ENCODE results near the gene PPP2R5B.

The PPP2R5B gene

GRCh38 chr11:64884019-64884418 is 40.5 kb upstream of the PPP2R5B start:
- no peak for DNase-seq (ENCODE audit: insufficient read length, low spot score)
- TF ChIP-seq, protein P1, sequence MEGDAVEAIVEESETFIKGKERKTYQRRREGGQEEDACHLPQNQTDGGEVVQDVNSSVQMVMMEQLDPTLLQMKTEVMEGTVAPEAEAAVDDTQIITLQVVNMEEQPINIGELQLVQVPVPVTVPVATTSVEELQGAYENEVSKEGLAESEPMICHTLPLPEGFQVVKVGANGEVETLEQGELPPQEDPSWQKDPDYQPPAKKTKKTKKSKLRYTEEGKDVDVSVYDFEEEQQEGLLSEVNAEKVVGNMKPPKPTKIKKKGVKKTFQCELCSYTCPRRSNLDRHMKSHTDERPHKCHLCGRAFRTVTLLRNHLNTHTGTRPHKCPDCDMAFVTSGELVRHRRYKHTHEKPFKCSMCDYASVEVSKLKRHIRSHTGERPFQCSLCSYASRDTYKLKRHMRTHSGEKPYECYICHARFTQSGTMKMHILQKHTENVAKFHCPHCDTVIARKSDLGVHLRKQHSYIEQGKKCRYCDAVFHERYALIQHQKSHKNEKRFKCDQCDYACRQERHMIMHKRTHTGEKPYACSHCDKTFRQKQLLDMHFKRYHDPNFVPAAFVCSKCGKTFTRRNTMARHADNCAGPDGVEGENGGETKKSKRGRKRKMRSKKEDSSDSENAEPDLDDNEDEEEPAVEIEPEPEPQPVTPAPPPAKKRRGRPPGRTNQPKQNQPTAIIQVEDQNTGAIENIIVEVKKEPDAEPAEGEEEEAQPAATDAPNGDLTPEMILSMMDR (IDR thresholded peaks at IDR 0.05; ENCODE audit: insufficient read depth, missing control alignments): no peak
- no peak for FAIRE-seq

DNA sequence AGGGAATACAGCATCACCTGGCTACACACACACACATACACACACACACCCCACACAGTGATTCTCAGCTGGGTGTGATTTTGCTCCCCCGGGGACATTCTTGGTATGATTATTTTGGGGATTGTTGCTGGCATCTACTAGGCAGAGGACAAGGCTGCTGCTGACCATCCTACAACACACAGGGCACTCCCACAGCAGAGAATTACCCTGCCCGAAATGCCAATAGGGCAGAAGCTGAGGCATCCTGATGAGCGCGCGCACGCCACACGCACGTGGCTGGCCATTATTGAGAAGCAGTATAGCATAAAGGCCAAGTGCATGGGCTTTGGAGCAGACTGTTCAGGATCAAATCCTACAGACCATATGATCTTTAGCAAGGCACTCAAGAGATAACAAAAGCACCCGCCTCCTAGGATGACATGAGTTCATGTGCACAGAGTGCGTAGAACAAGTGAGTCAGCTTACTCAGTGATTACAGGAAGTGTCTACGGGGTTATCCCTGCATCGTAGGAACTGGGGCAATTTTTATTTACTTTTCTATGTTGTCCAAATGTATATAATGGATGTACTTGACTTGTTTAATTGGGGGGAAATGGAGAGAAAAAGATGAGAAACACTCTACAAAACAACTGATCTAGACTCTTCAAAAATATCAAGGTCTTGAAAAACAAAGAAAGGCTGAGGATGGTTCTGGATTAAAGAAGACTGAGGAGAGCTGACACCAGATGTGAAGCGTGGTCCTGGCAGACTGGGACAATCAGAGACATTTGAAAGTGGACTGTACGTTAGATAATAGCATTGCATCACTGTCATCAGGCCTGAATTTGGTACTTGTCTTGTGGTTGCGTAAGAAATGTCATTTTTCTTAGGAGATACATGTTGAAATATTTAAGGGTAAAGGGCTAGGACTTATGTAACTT is 38.9 kb upstream of the PPP2R5B start:
- FAIRE-seq (no peak), DNase-seq (ENCODE audit: insufficient read length, low spot score) (no peak)
- TF ChIP-seq, protein P1 (IDR thresholded peaks at IDR 0.05; ENCODE audit: insufficient read depth, missing control alignments): no peak

DNA sequence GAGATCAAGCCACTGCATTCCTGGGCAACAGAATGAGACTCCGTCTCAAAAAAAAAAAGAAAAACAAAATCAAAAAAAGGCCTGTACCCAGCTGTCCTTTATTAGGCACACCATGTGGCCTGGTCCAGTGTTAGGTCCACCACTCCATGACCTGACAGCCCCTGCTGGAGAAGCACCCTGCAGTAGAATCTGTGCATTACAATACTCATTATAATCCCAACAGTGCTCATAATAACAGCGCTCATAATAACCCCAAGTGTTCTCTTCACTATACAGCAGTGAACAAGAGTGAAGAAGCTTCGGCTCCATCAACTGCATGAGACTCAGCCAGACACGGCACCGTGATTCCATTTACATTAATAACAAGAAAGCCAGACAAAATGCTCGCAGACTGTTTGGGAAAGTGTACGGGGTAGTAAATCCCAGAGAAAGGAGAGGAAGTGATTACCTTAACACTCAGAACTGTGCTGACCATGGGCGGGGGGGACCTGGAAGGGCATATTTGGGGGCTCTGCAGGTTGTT is 37.2 kb upstream of the PPP2R5B start:
- DNase-seq (ENCODE audit: insufficient read length, low spot score): no peak
- no peak for FAIRE-seq
- TF ChIP-seq, protein P1 (IDR thresholded peaks at IDR 0.05; ENCODE audit: insufficient read depth, missing control alignments): no peak

- FAIRE-seq: no peak
- TF ChIP-seq, protein P1 (IDR thresholded peaks at IDR 0.05; ENCODE audit: insufficient read depth, missing control alignments): peak; percentile 67
Measured at GRCh38 chr11:64887757-64888405, 36.6 kb upstream of the PPP2R5B start.

GRCh38 chr11:64888406-64888728 is 36.1 kb upstream of the PPP2R5B start:
- FAIRE-seq (no peak), DNase-seq (ENCODE audit: insufficient read length, low spot score) (no peak)
- TF ChIP-seq, protein P1 (IDR thresholded peaks at IDR 0.05; ENCODE audit: insufficient read depth, missing control alignments): no peak

More at GRCh38 chr11:64887757-64888405, 36.6 kb upstream of the PPP2R5B start:
- peak; percentile 95 for DNase-seq (ENCODE audit: insufficient read length, low spot score)

DNA sequence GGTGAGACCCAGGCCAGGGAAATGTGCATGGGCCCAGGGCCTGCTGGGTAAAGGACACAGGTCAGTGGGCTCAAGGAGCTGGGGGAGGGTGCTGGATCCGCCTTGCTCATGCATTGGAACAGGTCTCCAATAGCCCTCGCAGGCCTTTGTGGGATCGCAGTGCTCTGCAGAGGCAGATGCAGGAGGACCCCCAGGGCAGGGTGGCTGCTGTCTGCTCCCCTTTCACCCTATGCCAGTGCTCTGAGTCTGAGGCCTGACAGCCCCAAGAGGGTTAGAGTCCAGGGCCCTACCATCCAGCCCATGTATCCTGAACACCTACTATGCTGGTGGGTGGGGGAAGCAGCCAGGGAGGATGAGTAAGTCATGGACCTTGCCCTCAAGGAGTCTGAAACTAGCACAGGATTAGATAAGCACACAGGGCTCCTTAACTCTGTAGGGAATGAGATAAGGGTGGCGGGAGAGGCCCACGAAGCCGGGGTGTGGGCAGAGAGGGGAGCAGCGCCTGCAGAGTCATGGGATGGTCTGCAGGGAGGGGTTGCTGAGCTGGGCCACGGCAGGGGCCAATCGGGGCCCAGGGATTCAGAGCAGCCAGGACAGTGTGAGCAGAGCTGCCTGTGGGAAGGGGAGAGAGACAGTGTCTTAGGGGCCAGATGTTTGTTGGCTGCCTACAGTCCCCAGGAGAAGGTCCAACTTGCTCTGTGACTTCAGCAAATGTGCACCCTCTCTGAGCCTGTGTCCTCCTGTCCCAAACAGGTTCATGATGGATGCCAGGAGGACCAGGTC is 35.6 kb upstream of the PPP2R5B start:
- TF ChIP-seq, protein P1 (IDR thresholded peaks at IDR 0.05; ENCODE audit: insufficient read depth, missing control alignments): no peak
- DNase-seq (ENCODE audit: insufficient read length, low spot score): no peak
- FAIRE-seq: no peak

Data from D721Med (cell line).